ENCODE measurements around the gene TNIK.

GRCh38 chr3:171354706-171355582 lies 105.3 kb downstream of the TNIK start:
- TF ChIP-seq CTCF (IDR thresholded peaks at IDR 0.05) (no peak), POLR2A (IDR thresholded peaks at IDR 0.05) (no peak), POLR2AphosphoS5 (IDR thresholded peaks at IDR 0.05) (no peak)

All from gastroesophageal sphincter (tissue), 3 donors.